NCI-H2196 treated with DMSO at 0.1 percent for 48 hours (cell line): ENCODE data around the gene TSKS.
"Not testable (repeated sequence)": the region's sequence is repeated elsewhere in the genome, so short reads cannot be mapped to it uniquely, and the experiment has no call there.

Experiments
- DNase-seq: peaks from one replicate; lab custom pipeline; 2025; ENCODE audit not compliant: unreplicated experiment; lab: John Stamatoyannopoulos, UW

Gene TSKS

DNA sequence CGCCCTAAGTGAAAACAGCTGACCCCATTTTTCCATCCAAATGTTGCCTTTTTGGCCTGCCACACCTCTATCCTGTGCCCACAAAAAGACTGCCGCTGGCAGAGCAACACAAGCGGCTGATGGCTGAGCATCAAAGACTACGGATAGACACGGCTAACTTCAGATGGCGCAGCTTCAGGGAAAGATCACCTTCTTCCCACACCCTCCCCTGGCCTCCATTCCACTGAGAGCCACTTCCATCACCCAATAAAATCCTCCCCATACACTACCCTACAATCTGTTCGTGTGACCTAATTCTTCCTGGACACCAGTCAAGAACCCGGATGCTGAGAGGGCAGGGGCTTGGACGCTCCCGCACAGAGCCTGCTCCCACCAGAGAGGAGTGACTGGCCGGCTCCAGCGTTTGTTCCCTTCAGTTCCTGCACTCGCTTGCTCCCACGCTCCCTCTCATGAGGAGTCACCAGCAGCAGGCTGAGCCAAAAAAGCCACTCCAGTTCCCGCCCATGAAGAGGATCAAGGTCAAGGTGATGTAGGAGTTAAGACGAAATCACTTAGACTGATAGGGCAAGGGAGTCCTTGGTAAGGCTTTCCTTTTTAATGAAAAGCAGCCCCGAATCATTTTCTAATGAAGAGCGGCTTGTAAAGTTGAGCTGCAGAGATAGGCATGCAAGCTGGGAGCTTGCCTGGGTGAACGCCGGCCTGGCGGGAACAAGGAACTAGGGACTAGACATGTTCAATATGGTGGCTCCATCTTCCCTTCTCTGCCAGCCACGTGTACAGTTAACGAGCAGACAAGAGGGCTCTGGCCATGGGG, 35.7 kb downstream of the TSKS start:
- DNase-seq = no peak

DNA sequence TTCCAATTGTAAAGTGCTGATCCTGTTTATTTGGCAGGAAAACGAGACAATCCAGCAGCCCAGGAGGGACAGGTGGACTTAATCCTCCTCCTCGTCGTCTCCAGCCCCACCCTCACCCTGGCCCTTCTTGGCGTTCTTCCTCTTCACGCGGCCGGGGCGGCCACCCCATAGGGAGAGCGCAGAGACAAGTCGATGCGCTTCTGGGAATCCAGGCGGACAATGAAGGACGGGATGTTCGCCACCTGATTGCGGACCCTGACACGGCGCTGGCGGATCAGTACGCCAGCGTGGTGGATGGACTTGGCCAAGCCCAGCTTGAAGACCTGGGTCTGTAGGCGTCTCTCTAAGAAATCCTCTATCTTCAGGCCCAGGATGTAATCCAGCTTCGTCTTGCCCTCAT, 43.7 kb downstream of the TSKS start:
- not testable (repeated sequence) for DNase-seq

DNA sequence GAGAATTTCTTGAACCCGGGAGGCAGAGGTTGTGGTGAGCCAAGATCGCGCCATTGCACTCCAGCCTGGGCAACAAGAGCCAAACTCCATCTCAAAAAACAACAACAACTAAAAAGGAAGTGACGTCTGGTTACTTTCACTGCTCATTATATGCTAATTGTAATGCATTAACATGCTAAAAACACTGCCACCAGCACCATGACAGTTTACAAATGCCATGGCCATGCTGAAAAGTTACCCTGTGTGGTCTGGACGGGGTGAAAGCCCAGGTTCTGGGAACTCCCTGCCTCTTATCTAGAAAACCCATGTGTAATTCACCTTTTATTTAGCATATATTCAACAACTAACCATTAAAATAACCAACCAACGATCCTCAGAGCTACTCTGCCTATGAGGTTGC, 44.1 kb downstream of the TSKS start:
- DNase-seq = no peak

DNA sequence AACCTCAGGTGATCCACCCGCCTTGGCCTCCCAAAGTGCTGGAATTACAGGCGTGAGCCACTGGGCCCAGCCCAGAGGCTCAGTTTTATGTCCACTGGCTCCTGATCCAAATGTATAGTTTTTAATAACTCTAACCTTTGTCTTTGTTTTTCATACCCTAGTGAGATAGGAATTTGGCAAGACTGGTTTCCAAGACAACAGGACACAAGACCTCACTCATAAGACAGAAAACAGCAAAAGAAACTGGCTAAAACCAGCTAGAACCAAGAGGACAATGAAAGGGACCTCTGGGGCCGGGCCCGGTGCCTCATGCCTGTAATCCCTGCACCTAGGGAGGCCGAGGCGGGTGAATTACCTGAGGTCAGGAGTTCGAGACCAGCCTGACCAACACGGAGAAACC, 44.6 kb downstream of the TSKS start:
- DNase-seq = no peak

DNA sequence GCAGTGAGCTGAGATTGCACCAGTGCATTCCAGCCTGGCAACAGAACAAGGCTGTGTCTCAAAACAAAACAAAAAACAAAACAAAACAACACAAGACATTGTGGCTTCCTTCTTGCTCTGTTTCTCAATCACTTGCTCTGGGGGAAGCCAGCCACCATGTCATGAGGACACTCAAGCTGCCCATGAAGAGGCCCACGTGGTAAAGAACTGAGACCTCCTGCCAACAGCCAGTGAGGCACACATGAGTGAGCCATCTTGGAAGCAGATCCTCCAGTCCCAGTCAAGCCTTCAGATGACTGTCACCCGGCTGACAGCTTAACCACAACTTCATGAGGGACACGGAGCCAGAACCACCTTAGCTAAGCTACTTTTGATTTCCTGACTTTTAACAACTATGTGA, 47.0 kb downstream of the TSKS start:
- DNase-seq = no peak

DNA sequence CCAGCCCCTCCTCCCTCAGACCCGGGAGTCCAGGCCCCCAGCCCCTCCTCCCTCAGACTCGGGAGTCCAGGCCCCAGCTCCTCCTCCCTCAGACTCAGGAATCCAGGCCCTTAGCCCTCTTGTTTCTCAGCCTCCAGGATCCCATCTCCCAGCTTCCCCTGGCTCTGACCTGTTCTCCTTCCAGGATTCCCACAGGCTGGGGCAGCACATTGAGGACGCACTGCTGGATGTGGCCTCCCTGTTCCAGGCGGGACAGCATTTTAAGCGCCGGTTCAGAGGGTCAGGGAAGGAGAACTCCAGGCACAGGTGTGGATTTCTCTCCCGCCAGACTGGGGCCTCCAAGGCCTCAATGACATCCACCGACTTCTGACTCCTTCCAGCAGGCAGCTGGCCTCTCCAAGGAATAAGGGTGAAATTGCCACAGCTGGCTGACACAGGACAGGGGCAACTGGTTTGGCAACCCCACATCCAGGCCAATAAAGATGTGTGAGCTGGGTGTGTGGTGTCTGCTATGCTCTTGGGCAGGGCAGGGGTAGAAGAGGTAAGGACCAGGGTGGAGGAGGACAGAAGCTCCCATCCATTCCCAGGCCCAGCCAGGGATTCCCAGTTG, 49.8 kb downstream of the TSKS start:
- DNase-seq = no peak

DNA sequence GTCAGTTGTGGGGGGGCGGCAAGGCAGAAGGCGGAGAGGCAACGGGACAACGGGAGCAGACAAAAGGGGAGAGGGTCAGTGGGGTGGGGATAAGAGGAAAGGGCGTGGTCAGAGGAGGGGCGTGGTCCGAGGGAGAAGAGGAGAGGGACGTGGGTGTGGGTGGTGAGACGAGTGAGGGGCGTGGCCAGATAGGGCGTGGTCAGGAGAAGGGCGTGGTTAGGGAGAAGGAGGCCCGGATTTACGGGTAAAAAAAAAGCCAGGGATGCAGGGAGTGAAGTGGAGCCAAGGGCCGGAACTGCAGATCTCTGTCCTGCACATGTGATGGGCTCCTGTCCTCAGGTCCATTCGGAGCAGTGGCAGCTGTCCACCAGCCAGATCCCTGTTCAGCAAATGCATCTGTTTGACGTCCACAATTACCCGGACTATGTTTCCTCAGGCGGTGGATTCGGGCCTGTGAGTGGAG, 50.7 kb downstream of the TSKS start:
- no peak for DNase-seq

DNA sequence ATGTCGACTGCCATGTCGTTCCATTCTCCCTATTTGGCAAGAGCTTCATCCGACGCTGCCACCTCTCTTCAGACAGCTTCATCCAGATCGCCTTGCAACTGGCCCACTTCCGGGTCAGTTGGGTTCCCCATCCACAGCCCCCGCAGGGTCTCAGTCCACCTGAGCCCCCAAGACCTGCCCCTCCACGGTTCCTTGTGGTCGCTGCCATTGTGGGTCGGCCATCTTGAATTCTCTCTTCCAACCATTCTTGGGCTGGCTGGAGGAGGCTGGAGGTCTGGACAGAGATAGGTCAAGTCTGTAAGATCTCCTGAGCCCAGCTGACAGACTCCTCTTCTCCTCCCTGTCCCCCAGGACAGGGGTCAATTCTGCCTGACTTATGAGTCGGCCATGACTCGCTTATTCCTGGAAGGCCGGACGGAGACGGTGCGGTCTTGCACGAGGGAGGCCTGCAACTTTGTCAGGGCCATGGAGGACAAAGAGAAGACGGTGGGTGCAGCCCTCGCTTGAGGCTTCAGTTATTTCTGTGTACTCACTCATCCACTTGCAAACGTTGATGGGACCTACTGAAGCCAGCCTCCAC, 52.6 kb downstream of the TSKS start:
- DNase-seq = no peak

DNA sequence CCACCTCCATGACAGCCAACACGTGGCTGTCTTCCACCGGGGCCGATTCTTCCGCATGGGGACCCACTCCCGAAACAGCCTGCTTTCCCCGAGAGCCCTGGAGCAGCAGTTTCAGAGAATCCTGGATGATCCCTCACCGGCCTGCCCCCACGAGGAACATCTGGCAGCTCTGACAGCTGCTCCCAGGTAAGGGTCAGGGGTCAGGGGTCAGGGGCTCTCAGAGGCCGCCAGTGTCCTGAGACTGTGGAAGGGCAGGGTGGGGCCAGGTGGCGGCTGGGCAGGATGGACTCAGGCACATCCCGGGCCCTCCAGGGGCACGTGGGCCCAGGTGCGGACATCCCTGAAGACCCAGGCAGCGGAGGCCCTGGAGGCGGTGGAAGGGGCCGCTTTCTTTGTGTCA, 57.2 kb downstream of the TSKS start:
- DNase-seq = no peak

DNA sequence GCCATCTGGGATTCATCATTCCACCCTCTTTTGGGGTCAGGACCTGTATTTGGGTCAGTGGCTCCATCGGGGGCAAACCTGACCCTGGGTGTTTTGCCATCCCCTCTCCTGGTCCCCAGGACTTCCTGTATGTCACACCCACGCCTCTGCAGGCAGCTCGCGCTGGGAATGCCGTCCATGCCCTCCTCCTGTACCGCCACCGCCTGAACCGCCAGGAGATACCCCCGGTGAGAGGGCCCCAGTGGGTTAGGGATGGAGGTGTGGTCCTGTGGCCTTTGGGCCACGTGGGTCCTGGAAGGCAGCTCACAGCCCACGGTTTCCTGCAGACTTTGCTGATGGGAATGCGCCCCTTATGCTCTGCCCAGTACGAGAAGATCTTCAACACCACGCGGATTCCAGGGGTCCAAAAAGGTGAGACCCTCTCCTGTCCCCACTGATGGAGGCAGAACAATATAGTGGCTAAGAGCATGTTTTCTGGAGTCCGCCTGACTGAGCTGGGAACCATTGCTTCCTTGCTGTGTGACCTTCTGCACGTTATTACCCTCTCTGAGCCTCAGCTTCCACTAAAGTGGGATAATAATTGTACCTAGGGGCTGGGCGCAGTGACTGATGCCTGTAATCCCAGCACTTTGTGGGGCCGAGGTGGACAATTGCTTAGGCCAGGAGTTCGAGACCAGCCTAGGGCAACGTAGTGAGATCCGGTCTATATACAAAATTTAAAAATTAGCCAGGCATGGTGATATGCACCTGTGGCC, 58.0 kb downstream of the TSKS start:
- no peak for DNase-seq

DNA sequence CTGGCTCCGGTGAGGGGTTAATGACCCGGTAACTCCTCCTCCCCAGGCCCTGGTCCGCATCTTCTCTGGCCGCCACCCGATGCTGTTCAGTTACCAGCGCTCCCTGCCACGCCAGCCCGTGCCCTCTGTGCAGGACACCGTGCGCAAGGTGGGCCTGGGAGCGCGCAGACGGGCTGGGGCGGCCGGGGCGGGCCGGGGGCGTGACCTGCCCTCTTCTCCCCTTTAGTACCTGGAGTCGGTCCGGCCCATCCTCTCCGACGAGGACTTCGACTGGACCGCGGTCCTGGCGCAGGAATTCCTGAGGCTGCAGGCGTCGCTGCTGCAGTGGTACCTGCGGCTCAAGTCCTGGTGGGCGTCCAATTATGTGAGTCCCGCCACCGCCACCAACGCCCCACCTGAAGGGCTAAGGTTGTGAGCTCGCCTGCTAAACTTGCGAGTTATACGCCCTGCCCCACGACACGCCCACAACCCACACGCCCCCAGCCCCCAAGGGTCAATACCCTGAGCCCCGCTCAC, 61.8 kb downstream of the TSKS start:
- no peak for DNase-seq

DNA sequence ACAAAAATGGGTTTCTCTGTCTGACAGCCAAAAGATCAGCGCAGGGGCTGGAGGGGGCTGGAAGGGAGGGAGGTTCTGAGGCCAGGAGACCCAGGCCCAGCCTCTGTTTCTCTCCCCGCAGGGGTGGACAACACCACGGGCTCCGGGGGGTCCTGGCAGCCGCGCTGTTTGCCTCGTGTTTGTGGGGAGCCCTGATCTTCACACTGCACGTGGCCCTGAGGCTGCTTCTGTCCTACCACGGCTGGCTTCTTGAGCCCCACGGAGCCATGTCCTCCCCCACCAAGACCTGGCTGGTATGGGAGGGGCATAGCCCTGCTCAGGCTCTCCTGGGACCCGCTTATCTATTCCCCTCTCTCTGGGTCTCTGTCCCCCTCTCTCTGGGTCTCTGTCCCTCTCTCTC, 62.5 kb downstream of the TSKS start:
- no peak for DNase-seq

DNA sequence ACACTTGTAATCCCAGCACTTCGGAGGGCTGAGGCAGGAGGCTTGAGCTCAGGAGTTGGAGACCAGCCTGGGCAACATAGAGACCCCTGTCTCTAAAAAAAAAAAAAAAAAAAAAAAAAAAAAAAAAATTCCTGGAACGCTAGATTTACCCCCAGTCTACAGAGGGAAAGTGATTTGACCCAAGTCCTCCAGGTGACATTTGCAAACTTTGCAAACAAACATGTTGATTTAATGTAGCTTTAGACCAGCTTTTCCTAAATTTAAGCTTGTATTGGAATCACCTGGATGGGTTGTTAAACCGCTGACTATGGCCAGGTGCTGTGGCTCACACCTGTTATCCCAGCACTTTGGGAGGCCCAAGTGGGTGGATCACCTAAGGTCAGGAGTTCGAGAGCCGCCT, 63.7 kb downstream of the TSKS start:
- DNase-seq = no peak

DNA sequence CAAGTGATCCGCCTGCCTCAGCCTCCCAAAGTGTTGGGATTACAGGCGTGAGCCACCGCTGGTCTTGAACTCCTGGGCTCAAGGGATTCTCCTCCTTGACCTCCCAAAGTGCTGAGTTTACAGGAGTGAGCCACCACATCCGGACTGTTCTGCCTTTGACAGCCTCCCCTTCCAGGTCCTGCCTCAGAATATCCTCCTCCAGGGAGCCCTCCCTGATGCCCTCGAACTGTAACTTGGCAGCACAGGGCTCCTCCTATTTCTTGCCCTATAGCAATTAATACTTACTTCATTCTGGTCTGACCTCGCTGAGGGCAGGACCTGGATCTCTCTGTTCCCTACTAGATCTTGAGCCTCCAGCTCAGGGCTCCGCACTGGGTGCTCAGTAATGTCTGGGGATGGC, 66.2 kb downstream of the TSKS start:
- no peak for DNase-seq

DNA sequence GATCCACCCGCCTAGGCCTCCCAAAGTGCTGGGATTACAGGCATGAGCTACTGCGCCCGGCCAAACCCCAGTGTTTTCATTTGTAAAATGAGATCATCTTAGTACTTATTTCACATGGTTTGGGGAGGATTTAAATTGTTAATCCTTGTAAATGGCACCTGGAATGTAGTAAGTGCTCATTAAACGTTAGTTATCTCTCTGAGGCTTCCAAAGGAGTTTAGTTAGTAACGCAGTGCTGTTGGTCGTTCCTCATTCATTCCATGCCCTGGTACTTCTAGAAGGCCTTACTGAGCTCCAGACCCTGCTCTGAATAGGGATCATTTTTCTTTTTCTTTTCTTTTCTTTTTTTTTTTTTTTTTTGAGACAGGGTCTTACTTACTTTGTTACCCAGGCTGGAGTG, 67.0 kb downstream of the TSKS start:
- no peak for DNase-seq

DNA sequence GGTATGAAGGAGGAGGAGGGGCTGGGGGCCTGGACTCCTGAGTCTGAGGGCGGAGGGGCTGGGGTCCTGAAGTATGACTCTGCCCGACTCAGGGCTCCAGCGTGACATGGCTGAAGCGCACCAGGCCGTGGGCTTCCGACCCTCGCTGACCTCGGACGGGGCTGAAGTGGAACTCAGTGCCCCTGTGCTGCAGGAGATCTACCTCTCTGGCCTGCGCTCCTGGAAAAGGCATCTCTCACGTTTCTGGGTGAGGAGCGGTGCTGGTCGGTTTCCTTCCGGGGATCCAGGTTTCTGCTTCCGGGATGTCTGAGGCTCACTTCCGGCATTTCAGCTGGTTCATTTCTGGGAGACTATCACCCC, 71.0 kb downstream of the TSKS start:
- DNase-seq = no peak

DNA sequence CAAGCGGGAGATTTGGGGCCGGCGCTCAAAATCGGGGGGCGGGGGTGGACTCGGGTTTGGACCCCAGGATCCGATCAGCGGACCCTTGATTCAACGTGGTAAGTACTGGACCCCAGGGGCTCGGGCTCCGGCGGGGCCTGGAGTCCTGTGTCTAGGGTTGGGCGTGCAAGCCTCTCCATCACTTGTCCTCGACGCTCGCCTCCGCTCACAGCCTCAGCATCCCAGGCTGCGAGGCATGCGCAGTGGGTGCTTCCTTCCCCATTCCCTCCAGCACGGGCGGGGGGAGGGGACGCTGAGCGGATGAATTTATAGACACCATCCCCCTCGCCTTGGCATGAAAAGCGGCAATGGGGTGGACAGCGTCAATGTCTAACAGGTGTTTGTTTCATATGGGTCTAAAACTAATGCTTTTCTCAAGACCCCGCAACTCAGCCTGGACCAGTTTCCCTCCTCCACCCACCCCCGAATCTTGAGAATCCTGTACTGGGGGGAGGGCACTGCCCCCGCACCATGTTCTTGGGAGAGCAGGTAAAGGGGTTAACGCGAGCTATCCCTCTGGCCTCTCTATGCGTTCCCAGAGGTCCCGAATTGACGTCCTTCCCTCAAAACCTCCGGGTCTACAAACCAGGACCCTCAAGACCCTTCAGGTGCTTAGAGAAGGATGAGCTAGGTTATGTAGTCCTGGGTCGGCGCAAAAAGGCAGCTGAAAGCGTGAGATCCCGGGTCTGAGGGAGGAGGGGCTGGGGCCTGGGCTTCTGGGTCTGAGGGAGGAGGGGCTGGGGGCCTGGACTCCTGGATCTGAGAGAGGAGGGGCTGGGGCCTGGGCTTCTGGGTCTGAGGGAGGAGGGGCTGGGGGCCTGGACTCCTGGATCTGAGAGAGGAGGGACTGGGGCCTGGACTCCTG, 71.6 kb downstream of the TSKS start:
- DNase-seq = peak; percentile 64

DNA sequence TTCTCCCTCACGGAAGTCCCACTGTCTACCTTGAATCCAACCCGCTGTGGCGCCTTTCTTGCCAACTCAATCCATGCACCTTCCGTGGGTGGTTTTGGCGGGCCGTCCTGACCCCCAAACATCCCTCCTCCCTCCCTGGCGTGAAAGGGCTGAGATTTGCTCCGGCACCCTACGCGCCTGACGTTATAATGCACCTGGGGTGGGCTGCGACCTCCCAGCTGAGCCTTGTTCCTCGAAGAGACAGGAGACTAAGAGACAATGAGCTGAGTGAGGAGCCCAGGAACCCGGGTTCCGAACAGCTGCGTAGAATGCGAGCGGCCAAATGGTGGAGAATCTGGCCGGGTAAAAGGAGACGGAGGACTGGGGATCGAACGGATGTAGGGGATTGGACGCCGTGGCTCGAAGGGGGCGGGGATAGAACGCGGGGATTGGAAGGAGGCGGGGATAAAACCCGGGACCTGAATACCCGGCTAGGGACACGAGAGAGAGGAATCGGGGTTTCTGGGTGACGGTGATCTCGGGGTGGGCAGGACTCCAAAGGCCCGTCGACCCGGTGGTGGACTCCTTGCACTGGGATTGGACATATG, 72.4 kb downstream of the TSKS start, which contains the start of gene CPT1C:
Gene CPT1C (plus strand): TSS at position 461 of the 587 bp plus-strand sequence. CDS start 1,137 bp downstream, outside the sequence.
- peak; percentile 82 for DNase-seq

DNA sequence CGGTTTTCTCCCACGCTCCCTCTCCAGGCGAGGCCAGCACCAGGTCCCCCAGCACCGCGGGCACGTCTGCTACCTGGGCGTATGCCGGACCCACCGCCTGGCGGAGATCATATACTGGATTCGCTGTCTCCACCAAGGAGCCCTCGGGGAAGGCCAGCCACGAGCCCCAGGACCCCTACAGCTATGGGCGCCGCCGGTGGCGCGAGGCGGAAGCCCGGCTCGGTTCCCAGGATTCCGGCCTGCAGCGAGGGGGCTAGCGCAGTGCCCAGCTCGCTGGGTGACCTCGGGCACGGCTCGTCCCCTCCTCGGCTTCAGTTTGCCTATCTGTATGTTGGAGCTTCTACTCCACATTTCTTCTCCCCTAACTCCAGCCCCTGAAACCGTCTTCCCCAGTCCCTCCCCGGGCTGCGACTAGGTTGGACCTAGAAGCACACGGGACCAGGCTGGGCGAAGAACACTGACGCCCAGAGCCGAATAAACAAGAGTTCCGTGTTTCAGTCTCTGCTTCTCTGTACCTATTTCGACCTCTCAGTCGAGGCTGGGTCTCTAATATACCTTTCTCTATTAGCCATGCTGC, 72.9 kb downstream of the TSKS start:
- DNase-seq = no peak
